T follicular helper cell (primary cell): Measurements from ENCODE around the gene MYL3.
"Not testable (repeated sequence)": the region's sequence is repeated elsewhere in the genome, so short reads cannot be mapped to it uniquely, and the experiment has no call there.

Source experiments
- DNase-seq: peaks from one replicate; pipeline ENCODE4 v3.0.0-alpha.2; 2020; ENCODE audit warnings: low read depth
- total RNA-seq, 2 experiments: gene quantifications; one replicate each; lab custom pipeline; 2026; lab: John Stamatoyannopoulos, UW

Gene MYL3
- 0 to 0.04 reads per million in 2 experiments for total RNA-seq

DNA sequence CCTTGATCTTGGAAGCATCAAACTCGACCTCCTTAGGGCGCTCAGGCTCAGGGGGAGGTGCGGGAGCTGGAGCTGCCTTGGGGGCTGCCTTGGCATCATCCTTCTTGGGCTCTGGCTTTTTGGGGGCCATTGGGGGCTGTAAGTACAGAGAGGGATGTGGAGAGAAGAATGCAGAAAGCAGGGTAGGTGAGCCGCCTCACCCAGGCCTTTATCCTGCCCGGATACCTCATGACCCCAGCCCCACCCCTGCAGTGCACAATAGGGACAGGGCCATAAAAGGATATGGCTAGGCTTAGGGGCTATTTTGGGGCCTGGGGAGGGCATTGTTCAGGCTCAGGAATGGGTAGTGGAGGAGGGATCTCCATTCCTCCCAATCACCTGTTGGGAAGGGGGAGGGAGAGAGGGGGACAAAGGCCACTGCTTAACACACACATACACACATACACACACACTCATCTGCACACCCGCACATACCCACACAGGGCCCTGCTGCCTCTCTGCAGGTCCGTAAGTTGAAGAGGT is at the start of gene MYL3:
MYL3 (minus strand) TSS at position 184 of the 522 bp plus-strand sequence; CDS start at position 130, 54 bp downstream.
- DNase-seq = no peak

DNA sequence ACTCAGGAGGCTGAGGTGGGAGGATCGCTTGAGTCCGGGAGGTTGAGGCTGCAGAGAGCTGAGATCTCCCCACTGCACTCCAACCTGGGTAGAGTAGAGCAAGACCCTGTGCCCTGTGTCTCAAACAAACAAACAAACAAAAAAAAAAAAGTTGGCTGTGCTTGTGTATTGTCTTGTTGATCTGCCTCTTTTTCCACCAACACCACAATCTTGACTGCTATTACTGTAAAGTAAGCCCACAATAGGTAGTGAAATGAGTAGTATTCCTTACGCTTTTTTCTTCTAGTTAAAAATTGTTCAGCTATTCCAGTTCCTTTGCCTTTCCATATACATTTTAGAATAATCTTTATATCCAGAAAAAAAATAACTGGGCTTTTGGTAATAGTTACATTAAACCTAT is 49.7 kb upstream of the MYL3 start:
- no peak for DNase-seq

DNA sequence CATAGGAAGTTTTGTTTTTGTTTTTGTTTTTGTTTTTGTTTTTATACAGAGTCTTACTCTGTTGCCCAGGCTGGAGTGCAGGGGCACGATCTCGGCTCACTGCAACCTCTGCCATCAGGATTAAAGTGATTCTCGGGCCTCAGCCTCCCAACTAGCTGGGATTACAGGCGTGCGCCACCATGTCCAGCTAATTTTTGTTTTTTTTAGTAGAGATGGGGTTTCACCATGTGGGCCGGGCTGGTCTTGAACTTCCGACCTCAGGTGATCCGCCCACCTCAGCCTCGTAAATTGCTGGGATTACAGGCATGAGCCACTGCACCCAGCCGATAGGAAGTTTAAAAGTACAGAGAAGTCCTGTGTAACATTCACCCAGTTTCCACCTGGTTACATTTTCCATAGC is 47.7 kb upstream of the MYL3 start:
- DNase-seq = not testable (repeated sequence)

DNA sequence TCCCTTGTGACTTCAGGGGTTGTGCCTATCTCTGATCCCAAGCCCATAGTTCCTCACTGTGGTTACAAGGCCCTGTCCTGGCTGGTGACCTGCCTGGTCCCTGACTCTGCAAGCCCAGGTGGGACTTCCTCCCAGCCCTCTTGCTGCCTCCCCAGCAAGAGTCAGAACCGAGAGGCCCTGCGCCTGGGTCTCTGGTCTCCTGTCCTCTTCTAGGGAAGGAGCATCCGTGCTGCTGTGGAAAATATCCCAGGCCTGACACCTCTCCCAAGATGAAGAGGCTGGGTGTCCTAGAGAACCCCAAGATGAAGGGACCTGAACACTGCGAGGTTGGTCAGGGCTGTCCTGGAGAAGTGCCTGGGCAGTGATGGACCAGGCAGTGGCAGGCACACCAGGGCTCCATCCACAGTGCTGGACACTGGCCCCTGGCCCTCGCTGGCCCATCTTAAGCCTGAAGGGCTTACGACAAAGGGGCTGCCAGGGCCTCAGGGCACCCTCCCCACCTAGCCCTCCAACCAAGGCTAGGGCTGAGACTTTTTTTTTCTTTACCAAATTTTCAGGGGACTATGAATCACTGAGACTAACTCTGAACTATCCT is 47.0 kb upstream of the MYL3 start:
- DNase-seq = no peak

DNA sequence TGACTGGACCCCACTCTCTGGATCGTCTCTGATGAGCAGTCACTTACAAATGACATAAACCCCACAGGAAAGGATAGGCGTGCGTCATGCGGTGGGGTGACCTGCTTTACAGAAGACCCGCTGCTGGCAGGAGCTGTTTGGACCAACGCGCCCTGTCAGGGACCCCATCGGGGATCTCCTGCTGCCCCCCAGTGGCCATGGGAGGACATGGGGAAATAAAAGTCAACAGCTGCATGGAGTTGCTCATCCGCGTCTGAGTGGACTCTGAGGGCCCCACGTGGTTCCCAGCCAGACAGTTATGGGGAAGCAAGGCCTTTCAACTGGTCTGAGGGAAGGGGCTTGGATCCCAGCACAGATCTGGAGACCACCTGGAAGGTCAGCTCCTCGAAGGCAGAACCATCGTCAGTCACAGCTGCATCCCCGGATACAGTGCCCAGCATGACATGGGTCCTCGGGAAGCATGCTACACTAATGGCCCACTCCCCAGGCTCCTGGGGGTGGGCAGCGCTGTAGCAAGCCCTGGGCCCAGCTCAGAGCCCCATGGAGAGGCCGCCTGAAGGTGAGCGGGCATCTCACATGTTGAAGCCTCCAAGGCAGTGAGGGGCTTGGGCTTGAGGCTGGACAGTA is 46.4 kb upstream of the MYL3 start:
- peak; percentile 63 for DNase-seq

DNA sequence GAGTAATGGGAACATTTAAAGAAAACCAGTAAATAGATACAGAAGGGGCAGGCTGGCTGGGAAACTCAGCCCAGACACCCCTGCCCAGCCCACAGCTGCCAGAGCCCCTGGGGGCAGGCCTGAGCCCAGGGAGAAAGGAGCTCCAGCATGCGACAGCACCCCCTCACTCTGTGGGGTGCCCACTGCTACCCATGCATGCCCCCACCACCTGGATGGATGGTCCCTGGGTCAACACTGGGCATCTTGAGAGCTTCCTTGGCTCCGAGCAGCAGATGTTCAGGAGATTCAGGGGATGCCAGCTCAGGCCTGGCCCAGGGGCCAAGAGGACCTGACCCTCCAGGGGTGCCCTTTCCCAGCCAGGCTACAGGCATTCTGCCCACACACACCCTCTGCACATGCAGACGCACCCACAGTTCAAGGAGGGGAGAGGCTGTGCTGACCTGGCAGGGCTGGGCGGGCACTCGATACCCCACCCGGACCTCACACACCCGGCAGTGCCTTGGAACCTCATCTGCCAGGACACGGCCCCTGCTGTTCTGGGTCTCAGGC is 45.8 kb upstream of the MYL3 start:
- DNase-seq = no peak

DNA sequence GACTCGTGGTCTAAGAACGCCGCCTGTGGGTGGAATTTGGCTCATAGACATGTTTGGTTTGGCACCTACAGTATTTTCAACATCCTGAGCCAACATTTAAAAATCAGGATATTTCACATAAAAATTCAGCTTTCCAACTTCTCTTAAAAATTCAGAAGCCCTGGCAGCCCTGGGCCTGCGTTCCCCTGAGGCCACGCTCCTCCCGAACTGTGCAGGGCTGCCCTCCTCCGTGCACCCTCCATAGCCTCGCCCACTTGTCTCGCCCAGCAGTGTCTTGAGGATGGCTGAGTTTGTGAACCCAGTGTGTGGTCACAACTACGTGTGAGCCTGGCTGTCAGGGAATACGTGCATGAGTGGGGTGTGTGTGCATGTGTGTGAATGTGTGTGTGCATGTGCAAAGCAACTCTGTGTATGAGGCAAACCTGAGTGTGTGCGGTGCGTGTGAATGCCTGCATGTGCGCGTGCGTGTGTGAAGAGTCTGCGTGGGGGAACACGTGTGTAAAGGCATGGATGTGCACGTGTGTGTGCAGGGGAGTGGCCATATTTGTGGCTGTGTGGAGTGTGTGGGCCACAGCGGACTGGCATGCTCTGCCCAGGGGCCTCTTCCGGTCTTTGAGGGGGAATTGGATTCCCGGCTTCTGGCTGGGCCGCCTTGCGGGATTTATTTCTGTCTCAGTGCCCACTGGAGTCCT is 45.2 kb upstream of the MYL3 start:
- no peak for DNase-seq

DNA sequence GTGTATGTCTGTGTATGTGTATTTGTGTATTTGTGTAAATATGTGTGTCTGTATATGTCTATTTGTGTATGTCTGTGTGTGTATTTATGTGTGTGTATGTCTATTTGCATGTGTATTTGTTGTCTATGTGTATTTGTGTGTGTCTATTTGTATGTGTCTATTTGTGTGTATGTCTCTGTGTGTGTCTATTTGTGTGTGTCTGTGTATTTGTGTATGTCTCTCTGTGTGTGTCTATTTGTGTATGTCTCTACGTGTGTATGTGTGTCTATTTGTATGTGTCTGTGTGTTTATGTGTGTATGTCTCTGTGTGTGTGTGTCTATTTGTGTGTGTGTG is 44.7 kb upstream of the MYL3 start:
- no peak for DNase-seq

DNA sequence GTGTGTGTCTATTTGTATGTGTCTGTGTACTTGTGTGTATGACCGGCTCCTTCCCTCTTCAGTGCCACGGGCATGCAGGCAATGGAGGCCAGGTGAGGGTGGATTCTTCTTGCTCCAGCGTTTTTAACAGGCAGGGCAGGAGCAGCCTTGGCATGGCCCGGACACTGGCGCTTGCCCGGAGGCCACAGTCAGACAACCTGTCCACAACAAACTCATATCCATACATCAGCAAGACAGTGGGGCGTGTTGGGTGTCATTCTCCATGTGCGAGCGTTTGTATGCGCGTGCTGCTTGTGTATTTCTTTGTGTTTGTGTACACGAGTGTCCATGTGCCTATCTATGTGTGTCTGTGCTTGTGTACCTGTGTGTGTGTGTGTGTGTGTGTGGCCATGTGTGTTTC is 44.0 kb upstream of the MYL3 start:
- no peak for DNase-seq

DNA sequence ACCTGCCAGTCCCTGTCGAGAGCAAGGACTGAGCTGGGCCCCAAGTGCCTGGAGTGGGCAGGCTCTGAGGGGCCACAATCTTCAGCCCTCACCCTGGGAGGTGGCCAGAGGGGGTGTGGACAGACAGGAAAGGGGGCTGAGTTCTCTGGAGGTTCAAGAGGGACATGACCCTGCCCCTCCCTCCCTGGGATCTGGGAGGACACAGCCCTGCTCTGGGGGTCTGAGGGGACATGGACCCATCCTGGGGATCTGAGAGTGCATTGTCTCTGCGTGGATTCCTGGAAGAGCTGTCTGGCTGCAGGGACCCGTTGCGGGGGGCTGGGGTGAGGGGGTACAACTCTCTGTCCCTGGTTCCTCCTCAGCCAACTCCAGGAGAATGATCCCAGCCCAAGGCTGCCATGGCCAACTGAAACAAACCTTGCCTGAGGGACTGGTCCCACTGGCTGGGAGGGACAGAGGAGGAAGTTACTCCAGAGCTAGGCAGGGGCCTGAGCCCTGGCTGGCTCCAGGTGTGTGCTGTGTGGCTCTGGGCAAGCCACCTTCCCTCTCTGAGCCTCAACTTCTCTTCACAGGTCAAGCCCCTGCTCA is 43.3 kb upstream of the MYL3 start:
- DNase-seq = no peak

DNA sequence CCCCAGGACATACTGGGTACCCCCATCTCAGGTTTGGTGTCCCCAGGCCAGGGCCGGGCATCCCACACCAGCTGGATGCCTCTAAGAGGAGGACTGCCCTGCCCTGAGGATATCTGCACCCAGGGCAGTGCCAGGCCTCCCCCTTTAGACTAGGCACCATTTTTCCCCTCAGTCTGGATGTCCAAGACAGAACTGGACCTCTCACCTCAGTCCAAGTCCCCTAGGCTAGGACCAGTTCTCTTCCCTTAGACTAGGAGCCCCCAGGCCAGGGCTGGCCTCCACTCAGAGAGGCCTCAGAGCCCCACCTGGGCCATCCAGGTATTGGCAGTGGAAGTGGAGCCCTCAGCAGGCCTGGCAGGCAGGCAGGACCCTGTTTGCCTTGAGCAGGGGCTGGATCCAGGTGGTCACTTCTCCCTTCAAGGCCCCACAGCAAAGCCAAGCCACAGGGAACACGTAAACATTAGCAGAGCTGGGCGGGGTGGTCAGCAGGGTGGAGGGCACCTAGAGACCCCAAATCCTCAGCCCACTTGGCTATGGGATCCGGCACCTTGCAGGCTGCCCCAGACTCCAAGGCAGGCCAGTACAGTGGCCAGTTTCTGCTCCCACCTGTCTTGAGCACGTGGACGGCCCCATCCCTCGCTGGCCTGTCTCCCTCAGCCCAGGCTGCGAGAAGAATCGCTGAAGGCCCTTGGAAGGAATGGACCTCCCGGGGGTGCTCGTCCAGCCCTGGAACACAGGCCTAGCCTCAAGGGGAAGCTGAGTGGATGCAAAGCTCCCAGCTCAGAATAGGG is 42.6 kb upstream of the MYL3 start:
- DNase-seq = no peak

DNA sequence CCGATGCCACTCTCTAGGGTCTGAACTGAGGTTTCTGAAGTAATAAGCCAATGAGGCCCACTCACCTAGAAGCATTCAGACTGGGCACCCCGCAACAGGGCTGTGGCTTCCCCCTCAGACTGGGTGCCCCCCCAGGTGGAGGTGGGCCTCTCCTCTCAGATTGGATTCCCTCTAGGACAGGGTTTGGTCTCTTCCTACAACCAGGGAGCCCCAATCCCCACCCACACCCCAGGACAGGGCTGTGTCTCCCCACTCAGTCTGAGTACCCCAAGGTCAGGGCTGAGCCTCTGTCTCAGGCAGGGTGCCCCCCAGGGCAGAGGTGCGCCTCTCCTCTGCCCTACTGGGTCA is 41.9 kb upstream of the MYL3 start:
- no peak for DNase-seq

DNA sequence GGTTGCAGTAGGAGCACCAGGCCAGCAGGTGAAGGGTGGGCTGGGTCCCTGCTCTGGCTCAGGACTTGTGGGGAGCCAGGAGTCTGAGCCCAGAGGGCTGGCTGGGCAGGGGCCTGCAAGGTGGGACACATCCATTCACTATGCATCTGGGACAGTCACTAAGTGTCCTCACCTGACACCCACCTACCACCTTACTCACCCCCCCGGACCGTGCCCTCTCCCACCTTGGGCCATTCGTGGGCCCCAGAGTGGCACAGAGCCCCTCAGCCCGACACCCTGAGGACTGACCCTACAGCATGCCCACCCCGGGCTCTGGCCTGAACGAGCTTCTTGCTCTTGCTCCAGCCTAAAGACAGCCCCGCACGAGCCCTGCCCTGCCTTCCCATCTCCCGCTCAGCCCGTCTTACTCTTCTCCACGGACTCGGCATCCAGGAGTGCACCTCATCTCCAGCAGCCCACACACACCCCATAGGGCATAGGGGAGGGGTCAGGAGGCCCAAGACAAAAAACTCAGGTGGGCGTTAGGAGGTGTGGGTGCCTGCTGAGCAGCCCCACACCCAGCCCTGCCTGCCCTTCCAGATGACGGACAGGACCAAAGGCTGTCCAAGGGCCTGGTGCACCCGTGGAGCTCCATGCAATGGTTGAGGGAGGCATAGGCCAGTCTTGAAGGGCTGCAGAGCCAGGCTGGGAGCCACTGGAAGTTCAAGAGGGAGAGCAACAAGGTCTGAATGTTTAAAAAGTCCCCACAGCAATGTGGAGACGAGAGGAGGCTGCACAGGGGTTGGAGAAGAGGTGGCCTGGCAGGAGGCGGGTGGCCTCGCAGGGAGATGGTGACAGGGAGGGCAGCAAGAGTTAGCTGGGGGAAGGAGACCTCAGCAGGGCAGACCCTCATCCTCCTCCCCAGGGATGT is 41.3 kb upstream of the MYL3 start:
- no peak for DNase-seq

DNA sequence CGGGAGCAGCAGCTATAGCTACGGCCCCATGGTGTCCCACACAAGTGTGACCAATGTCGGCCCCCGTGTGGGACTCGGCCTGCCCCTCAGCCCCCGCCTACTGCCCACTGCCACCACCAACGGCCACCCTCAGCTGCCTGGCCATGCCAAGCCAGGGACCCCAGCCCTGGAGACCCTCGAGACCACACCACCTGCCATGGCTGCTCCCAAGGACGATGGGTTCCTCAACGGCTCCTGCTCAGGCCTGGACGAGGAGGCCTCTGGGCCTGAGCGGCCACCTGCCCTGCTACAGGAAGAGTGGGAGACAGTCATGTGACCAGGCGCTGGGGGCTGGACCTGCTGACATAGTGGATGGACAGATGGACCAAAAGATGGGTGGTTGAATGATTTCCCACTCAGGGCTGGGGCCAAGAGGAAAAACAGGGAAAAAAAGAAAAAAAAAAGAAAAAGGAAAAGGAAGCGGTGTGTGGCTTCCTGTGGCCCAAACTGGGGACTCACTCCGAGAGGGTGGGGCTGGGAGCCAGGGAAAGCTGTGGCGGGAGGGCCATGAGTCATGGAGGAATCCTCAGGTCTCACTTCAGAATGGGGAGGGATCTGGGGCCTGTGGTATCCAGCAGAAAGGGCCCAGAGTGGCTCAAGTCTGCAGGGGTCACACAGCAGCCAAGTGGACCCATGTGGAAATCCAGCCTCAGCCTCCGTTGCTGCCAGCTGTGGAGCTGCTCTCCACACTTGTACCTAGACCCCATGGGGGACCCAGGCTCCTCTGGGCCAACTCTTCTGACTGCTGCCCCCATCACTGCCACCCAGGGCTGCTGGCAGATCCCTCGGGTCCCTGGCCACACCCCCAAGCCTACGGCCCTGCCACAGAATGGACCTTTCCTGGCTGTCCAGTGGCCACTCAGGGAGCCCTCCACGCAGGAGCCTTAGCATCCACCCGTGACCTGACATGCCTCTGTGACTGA is 40.4 kb upstream of the MYL3 start:
- DNase-seq = no peak

DNA sequence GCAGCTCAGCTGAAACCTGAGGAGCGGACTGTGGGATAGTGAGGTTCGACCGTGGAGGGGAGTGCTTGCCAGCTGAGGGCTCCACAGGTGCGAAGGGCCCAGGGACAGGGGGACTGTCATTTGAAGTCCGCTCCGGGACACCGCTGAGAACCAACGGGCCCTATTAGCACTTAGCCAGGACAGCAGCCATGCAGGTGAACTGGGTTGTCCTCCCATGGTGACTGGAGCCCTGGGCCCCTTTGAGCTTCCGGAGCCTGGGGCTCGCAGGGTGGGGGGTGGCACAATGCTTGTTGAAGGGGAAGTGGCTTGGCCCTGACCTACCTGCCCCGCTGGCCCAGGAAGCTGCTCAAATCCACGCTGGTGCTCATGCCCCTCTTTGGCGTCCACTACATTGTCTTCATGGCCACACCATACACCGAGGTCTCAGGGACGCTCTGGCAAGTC is 39.0 kb upstream of the MYL3 start:
- DNase-seq = no peak

DNA sequence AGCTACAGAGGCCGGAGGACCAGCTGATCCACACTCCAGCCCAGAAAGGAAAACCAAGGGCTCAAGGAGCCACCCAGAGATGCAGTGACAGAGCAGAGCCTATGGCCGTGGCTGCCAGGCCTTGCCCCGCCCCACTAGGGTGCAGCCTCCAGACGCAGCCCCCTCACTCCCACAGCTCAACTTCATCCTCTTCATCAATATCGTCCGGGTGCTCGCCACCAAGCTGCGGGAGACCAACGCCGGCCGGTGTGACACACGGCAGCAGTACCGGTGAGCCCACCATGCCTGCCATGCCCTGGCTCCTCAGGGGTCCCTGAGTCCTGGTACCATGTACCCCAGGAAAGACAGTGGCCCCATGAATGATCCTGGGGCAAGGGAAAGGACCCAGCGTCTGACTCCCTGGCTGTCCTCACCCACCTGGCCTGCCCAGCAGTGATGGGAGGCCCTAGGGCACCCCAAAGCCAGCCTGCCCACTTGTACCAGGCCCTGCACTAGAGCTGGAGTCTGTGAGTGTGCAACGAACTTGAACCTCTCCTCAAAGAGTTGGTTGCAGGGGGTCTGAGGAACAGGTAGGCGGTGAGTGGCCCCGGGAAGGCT is 38.4 kb upstream of the MYL3 start:
- DNase-seq = no peak

DNA sequence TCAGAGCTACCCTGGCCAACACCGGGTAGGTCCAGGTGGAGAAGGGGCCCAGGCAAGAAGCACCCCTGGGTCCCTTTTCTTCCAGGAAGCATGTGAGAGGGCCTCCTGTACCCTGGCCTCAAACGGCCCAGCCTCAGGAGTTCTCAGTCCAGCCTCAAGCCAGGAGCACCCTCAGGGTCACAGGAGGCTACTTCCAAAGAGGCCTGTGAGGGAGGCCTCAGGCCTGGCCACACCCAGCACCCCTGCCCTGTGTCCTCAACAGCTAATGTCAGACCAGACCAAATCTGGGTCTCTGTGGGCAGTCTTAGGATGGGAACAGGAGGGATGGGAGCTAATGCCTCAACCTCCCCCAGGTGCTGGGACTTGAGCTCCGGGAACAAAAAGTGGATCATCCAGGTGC is 37.8 kb upstream of the MYL3 start:
- DNase-seq = no peak

DNA sequence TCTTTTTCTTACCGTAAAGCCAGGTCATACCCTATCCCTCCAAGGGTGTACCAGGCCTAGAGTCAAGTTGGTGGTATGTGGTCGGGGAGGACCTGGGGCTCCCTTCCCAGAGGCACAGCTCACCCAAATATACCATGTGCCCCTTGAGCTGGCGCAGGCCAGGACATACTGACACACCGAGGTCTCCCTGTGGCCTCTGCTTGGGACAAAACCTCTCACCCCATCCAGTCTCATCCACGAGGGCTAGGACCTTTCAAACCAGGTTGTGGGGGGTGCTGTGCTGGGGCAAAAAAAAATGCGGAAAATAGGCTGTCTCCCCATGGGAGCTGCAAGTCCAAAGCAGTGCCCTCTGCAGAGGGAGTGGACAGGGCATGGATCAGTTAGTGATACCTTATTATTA is 37.1 kb upstream of the MYL3 start:
- no peak for DNase-seq

DNA sequence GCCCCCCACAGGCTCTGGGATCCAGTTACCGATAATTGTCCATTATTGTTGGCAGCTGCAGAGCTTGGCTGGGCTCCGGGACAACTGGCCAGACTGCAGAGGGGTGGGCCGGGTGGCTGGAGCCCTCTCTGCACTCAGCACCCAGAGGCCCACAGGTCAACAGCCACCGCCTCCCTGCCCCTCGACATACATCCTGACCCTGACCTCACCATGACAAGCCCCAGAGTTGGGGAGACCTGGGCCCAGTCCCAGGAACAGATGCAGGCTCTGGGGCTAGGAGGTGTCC is 36.7 kb upstream of the MYL3 start:
- no peak for DNase-seq
